ENCODE data around the gene MCMBP.
"Not testable (repeated sequence)": the region's sequence is repeated elsewhere in the genome, so short reads cannot be mapped to it uniquely, and the experiment has no call there.

The MCMBP gene

GRCh38 chr10:119829429-119829828 lies 43.2 kb downstream of the MCMBP start:
- no peak for DNase-seq (ENCODE audit: low read depth)

- DNase-seq (ENCODE audit: low read depth) = no peak
Observed at GRCh38 chr10:119827430-119827829, 45.2 kb downstream of the MCMBP start.

DNA sequence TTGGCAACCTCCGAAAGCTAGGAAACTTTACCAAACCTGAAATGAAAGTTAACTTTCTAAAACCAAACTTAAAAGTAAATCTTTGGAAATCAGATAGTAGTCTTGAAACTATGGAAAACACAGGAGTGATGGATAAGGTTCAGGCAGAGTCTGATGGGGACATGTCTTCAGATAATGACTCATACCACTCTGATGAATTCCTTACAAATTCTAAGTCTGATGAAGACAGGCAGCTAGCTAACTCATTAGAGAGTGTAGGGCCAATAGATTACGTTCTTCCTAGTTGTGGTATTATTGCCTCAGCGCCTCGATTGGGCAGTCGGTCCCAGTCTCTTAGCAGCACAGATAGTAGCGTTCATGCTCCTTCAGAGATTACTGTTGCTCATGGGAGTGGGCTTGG lies 45.9 kb downstream of the MCMBP start:
- DNase-seq (ENCODE audit: low read depth) = no peak

- DNase-seq (ENCODE audit: low read depth) = no peak
Observed at GRCh38 chr10:119824299-119824698, 48.3 kb downstream of the MCMBP start.

DNA sequence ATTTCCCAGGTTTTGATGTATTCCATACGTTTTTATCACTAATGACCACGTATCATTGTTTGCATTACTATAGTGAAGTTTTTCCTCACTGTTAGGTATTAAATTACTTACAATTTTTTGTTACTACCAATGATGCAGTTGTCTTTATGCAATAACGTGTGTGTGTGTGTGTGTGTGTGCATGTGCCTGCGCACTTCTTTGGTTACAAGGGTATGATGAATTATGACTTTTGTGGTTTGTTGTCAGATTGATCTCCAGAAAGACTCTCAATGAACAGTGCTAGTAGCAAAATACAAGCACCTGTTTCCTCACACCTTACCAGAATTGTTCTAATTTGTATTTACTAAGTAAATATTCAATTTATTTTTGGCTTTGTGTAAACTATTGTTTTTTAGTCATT lies 51.5 kb downstream of the MCMBP start:
- no peak for DNase-seq (ENCODE audit: low read depth)

DNA sequence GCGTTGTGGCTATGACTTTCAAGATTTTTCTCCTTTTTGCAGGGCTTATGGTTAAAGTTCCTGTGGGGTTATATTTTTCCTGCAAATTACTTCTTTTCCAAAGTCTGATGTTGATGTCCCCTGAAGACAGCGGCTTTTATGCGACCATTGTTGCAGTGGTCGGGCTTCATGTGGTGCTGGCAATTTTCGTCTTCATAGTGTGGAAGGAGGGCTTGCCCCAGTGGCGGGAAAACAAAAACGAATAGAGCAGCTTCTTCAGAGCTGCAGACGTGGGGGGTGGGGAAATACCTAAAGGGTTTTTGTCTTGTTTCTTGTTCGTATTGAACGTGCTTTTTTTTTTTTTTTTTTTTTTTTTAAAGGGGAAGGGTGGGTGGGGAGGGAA lies 53.8 kb downstream of the MCMBP start:
- no peak for DNase-seq (ENCODE audit: low read depth)

DNA sequence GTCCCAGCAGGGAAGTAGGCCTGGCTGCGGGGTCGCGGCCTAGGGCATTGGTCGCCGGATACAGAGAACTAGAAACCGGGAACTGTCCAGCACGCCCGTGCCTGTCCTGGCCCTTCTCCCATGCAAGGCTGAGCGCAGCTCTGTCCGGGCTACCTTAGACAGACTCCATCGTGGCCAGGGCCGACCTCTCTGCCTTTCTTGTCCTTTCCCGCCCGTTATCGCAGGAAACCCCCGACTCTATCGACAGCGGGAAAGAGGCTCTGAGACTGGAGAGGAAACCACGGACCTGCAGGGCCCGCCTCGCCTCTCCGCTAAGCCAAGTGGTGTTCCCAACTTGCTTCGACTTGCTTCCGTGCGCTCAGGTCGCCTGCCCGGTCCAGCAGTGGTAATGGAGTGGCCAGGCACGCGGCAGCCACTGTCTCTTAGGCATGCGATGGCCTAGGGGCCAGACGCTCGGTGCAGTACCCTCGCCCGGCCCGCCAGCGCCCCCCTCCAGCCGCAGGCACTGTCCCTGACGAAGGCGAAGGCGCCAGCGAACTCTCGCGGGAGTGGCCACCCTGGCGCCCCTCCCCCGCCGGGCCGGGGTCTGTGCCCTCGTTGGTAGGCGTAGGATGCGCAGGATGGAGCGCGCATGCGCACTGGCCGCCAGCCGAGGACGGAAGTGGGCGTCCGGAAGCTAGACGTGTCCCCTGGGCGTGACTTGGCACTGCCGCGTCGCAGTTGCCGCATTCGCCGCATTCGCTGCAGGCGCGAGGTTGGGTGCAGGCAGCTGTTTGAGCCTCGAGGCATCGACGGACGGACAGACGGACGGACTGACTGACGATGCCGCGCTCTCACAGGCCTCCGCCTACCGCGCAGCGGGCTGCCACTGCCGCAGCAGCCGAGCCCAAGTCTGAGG lies 54.4 kb downstream of the MCMBP start:
- DNase-seq (ENCODE audit: low read depth) = no peak

GRCh38 chr10:119815671-119816070 lies 57.0 kb downstream of the MCMBP start:
- DNase-seq (ENCODE audit: low read depth) = no peak

DNA sequence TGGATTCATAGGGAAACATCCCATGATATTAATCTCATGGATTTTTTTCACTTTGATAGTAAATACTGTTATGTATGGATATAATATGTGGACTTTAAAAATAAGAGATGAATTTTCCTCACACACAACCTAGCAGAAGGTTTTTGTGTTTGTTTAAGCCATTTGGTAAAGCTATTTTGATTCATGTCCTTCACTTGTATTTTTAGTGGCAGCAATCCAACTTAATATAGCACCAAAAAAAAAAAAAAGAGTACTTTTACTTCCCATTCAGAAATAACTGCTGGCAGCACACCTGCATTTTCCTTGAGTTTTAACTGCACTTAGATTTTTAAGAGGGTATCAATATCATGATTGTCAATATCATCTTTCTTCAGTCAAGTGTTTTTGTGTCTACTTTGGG lies 60.0 kb downstream of the MCMBP start:
- no peak for DNase-seq (ENCODE audit: low read depth)

GRCh38 chr10:119811122-119811521 lies 61.5 kb downstream of the MCMBP start:
- no peak for DNase-seq (ENCODE audit: low read depth)

DNA sequence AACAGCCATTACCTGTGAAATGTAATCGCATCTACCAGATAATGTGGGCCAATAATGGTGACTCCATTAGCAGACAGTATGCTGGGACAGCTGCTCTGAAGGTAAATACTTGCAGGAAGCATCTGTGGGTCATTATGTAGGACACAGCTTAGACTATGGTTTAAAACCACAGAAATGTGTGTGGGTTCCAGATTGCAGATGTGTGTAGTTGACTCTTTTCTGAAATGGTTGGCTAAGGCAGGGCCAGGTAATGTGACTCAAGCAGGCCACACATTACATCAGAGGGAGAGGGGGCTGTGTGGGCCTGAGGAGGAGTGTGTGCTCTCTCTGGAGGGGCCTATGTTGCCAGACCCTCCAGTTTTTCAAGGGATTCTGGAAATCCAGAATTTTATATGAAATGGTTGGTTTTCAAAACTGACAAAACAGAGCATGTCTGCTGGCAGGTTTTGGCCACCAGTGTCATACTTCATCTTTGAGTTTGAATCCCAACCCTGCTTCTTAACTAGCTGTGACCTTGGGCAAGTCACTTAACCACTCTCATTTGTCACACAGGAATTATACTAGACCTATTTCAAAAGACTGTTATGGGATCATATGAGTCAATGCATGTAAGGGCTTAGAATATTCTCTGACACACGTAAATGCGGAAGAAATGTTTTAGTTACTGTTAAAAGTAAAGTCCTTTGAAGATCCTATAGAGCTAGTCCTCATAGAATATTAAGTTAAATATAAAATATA lies 64.5 kb downstream of the MCMBP start:
- DNase-seq (ENCODE audit: low read depth) = no peak

DNA sequence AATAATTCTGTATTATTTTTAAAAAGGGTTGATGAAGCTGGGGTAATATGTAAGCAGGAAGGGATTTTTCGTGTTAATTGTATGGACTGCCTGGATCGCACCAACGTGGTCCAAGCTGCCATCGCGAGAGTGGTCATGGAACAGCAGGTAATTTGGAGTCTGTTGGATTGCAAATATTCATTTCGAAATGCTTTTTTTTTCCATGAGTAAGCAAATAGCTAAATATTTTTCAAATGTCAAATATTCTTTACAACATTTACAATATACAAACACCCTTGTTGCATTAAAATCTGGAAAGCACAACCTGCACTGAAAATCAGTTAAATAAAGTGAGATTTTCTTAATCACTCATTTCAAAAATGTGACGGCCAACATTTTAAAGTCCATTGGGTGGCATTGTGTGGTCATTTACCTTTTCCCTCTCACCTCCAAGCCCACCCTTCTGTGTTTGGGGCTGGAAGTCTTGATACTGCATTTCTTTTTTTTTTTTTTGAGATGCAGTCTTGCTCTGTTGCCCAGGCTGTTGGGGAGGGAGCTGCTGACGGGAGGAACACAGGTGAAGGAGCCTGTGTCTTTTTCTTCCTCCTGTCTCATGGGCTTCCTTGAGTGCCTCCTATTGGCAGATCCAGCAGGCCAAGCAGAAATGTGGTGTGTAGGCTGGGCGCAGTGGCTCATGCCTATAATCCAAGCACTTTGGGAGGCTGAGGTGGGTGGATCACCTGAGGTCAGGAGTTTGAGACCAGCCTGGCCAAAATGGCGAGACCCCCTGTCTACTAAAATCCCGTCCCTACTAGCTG lies 66.1 kb downstream of the MCMBP start:
- no peak for DNase-seq (ENCODE audit: low read depth)

DNA sequence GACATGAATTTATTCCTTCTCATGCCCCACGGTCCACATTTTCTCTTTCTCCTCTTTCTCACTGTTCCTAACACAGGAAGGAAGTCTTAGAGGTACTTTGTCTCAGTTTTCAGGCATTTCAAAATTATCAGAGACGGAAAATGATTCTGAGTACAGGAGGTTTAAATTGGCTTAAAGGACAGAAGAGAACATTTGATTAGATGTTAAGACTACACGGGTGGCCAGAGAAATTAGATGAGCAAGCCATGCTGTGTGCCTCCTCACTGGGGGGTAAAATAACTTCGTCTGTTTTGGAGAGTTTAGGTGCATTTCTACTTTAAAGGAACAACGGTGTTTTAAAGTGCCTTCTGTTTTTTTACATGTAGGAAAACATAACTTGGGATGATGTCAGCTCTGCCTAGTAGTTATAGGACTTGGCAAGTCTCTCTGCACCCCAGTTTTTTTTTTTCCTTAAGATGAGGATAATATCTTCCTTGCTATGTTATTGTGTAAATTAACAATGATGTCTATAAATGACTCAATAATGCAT lies 66.9 kb downstream of the MCMBP start:
- no peak for DNase-seq (ENCODE audit: low read depth)

DNA sequence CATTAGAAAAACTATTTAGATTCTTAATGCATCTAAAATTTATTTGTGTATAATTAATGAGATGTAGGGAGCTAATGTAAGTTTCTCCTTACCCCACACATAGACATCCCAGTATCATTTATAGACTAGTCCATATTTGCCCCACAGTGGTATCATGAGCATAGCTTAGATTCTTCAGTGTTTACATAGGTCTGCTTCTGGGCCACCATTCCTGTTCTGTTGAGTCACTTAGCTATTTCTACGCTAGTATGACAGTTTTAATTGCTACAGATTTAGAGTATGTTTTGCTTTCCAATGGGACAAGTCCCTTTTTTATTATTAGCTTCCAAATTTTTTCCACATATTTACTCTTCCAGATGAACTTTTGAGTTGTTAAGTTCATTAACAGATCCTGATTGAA lies 69.4 kb downstream of the MCMBP start:
- DNase-seq (ENCODE audit: low read depth) = no peak

- no peak for DNase-seq (ENCODE audit: low read depth)
Observed at GRCh38 chr10:119801998-119802538, 70.6 kb downstream of the MCMBP start.

DNA sequence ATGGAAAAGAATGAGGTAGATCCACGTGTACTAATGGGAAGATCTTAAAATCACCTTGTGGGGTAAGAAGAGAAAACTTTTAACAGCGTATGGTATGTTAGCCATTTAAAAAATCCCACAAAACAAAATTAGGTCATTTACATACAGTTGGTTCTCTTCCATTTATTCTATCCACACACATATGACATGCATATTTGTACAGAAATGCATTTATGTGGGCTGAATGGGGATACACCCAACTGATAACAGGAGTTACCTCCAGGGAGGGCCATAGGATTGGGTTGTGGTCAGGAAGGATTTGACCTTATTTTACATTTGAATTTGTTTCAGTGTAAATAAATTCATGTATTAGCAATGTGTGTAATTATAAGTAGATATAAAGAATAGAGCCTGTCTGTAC lies 71.5 kb downstream of the MCMBP start:
- no peak for DNase-seq (ENCODE audit: low read depth)

DNA sequence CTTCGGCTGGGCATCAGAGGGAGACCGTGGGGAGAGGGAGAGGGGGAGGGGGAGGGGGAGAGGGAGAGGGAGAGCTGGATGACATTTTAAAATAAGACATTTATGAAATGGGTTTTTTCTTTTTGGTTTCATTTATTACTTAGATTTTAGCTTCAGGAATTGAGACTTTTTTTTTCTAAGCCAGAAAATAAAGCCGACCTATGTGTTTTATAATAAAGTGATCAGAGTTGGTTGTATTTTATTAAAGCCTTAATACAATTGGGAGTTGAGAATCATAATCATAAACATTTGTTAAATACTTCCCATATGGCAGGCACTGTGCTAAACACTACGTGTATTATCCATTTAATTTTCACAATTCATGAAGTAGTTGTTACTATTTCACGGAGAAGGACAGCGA lies 76.6 kb downstream of the MCMBP start:
- DNase-seq (ENCODE audit: low read depth) = no peak

GRCh38 chr10:119795101-119795500 lies 77.5 kb downstream of the MCMBP start:
- not testable (repeated sequence) for DNase-seq (ENCODE audit: low read depth)

GRCh38 chr10:119786117-119786769 lies 86.4 kb downstream of the MCMBP start:
- no peak for DNase-seq (ENCODE audit: low read depth)

DNA sequence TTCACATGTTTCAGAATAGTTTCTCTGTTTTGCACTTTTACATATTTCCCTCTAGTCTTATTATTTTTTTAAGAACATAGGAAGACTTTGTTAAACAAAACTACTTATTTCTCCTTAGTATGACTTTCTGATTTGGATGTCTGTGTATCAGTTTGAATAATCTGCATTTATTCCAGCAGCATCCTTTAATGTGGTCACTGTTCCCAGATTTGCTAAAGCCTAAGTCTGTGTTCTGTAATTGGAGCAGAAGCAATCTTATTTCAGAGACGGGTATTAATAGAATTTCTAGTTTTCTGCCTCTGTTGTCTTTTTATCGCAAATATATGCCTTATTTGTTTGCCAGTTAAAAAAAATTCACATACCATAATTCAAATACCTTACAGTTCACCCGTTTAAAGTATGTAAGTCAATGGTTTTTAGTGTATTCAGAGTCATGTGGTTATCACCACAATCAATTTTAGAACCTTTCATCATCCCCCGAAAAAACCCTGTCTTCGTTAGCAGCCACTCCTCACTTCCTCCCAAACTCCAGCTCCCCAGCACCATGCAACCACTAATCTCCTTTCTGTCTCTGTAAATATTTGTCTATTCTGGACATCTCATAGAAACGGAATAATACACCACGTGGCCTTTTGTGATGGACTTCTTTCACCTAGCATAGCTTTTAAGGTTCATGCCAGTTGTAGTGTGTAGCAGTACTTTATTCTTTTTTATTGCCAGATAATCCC lies 88.1 kb downstream of the MCMBP start:
- no peak for DNase-seq (ENCODE audit: low read depth)

DNA sequence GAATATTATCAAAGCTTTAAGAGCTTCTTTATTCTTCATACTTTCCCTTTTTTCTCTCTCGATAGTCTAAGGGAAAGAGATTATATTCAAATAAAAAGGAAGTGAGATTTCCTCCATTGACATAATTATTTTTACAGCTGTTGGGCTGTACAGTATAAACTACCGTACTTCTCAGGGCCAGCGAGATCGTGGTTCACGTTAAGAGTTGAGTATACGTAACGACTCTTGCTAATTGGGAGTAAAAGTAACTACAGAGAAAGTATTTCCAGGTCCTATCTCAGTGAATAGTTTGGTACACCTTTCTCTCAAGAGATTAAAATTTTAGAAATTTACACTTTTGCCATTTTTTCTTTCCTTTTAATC lies 89.0 kb downstream of the MCMBP start:
- DNase-seq (ENCODE audit: low read depth) = no peak
